ENCODE measurements around the gene PCDHB15. TPM values are rescaled to one million over a fixed set of nuclear protein-coding genes. Genes with fewer than 3 reads are reported as not detected.

PCDHB15 gene
- polyA plus RNA-seq, 1 of the 3 experiments (the other 2 are of a cell fraction): 0.99 TPM

- Histone ChIP-seq H3K4me1 (ENCODE audit: control insufficient read depth in 1 of 2, insufficient read depth in 2 of 2, low read depth in 1 of 2, low read length in 1 of 2) (peaks cover 0 to 2% of the 10 kb centered on the region in 2 experiments; a peak in 2 of 4 replicates), H3K36me3 (replicated peaks in 1 of 2; ENCODE audit: control insufficient read depth in 1 of 2, insufficient read depth in 2 of 2, low read length in 1 of 2) (peaks cover 0 to 6% of the 10 kb centered on the region in 2 experiments), H3K4me2 (peak within 1 kb of the TSS; percentile 78), H3K9me3 (peaks cover 3% of the 10 kb centered on the region; the same call in 1 of the 2 replicates), H3K27ac (ENCODE audit: low read depth in 2 of 2, low read length in 1 of 2) (peak within 1 kb of the TSS; percentile 29 to 74; a peak in 2 of 4 replicates), H3F3A (replicated peaks; ENCODE audit: insufficient read depth) (no peaks in the 10 kb centered on the region), H3K4me3 (ENCODE audit: low read depth in 2 of 2, low read length in 1 of 2) (peak within 1 kb of the TSS; percentile 59 to 80), H4K20me1 (ENCODE audit: insufficient read depth) (no peaks in the 10 kb centered on the region), H3K27me3 (ENCODE audit: insufficient read depth) (no peaks in the 10 kb centered on the region), H3K9ac (peak within 1 kb of the TSS; percentile 64), H3K79me2 (ENCODE audit: insufficient read depth) (no peaks in the 10 kb centered on the region), H3K9me2 (no peaks in the 10 kb centered on the region), H2AFZ (ENCODE audit: low read depth) (peak within 1 kb of the TSS; percentile 90)
- DNase-seq: peak; percentile 78
- CTCF ChIA-PET: interaction anchor here (0.6 to 4.0 kb wide), 48 partner anchors 9 to 416 kb away, joined by 3 to 43 read pairs (median 4); partner anchors contain the start of genes PCDHA4, PCDHB11, PCDHB13 and PCDHB16
- WGBS (ENCODE audit: low lambda C conversion rate): 8% methylated on average over 15 of the region's 15 CpGs
- POLR2A ChIA-PET: interaction anchor here (1.1 to 1.8 kb wide), 3 partner anchors 11 to 341 kb away, joined by 3 to 19 read pairs (median 9); no protein-coding TSS in a partner anchor
- no peak for TF ChIP-seq REST (IDR thresholded peaks at IDR 0.05; ENCODE audit: low read depth, low read length)
- TF ChIP-seq, protein P1, sequence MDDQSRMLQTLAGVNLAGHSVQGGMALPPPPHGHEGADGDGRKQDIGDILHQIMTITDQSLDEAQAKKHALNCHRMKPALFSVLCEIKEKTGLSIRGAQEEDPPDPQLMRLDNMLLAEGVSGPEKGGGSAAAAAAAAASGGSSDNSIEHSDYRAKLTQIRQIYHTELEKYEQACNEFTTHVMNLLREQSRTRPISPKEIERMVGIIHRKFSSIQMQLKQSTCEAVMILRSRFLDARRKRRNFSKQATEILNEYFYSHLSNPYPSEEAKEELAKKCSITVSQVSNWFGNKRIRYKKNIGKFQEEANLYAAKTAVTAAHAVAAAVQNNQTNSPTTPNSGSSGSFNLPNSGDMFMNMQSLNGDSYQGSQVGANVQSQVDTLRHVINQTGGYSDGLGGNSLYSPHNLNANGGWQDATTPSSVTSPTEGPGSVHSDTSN (IDR thresholded peaks at IDR 0.05): no peak
- no peak for TF ChIP-seq TAF1 (IDR thresholded peaks at IDR 0.05; ENCODE audit: borderline replicate concordance, low read depth, low read length)
- peak; percentile 81 for TF ChIP-seq RAD21 (IDR thresholded peaks at IDR 0.05; ENCODE audit: low read length)
- TF ChIP-seq EZH2phosphoT487 (IDR thresholded peaks at IDR 0.05; ENCODE audit: borderline replicate concordance, low read depth): no peak
- TF ChIP-seq USF2 (IDR thresholded peaks at IDR 0.05; ENCODE audit: borderline replicate concordance, low read depth, low read length): no peak
- TF ChIP-seq RXRA (IDR thresholded peaks at IDR 0.05; ENCODE audit: borderline replicate concordance, low read depth): no peak
- TF ChIP-seq SIN3A (IDR thresholded peaks at IDR 0.05; ENCODE audit: borderline replicate concordance, low read depth, low read length): no peak
- TF ChIP-seq ELF1 (IDR thresholded peaks at IDR 0.05): no peak
- no peak for TF ChIP-seq TCF12 (IDR thresholded peaks at IDR 0.05)
- TF ChIP-seq GABPA (IDR thresholded peaks at IDR 0.05; ENCODE audit: low read depth): no peak
- TF ChIP-seq FOSL2 (IDR thresholded peaks at IDR 0.05; ENCODE audit: borderline replicate concordance, low read depth): no peak
- no peak for TF ChIP-seq MEF2A (IDR thresholded peaks at IDR 0.05; ENCODE audit: borderline replicate concordance, low read depth)
- no peak for TF ChIP-seq NFIC (IDR thresholded peaks at IDR 0.05; ENCODE audit: borderline replicate concordance)
- no peak for TF ChIP-seq EP300 (IDR thresholded peaks at IDR 0.05; ENCODE audit: borderline replicate concordance in 1 of 2, low read depth in 1 of 2, low read length in 1 of 2)
- TF ChIP-seq YY1 (IDR thresholded peaks at IDR 0.05; ENCODE audit: low read depth): no peak
- TF ChIP-seq GATA2 (CRISPR knock-in tag; IDR thresholded peaks at IDR 0.05): no peak
- no peak for TF ChIP-seq CHD2 (IDR thresholded peaks at IDR 0.05; ENCODE audit: low read length, partially characterized antibody)
- TF ChIP-seq RCOR1 (IDR thresholded peaks at IDR 0.05; ENCODE audit: low read length): no peak
- TF ChIP-seq POLR2AphosphoS5 (IDR thresholded peaks at IDR 0.05; ENCODE audit: low read depth, low read length): peak; percentile 37; the same call in 1 of the 2 replicates
- no peak for TF ChIP-seq ZBTB33 (IDR thresholded peaks at IDR 0.05; ENCODE audit: borderline replicate concordance, low read depth)
- TF ChIP-seq, protein P2, sequence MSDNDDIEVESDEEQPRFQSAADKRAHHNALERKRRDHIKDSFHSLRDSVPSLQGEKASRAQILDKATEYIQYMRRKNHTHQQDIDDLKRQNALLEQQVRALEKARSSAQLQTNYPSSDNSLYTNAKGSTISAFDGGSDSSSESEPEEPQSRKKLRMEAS (IDR thresholded peaks at IDR 0.05; ENCODE audit: low read depth): 0 out of 2 replicates have a peak, but pooled peaks have one; percentile 32
- TF ChIP-seq JUND (IDR thresholded peaks at IDR 0.05): no peak
- TF ChIP-seq, protein P3, sequence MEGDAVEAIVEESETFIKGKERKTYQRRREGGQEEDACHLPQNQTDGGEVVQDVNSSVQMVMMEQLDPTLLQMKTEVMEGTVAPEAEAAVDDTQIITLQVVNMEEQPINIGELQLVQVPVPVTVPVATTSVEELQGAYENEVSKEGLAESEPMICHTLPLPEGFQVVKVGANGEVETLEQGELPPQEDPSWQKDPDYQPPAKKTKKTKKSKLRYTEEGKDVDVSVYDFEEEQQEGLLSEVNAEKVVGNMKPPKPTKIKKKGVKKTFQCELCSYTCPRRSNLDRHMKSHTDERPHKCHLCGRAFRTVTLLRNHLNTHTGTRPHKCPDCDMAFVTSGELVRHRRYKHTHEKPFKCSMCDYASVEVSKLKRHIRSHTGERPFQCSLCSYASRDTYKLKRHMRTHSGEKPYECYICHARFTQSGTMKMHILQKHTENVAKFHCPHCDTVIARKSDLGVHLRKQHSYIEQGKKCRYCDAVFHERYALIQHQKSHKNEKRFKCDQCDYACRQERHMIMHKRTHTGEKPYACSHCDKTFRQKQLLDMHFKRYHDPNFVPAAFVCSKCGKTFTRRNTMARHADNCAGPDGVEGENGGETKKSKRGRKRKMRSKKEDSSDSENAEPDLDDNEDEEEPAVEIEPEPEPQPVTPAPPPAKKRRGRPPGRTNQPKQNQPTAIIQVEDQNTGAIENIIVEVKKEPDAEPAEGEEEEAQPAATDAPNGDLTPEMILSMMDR (IDR thresholded peaks at IDR 0.05): peak; percentile 65
Observed at GRCh38 chr5:141223112-141223783, 21.9 kb upstream of the PCDHB15 start, which contains the start of gene PCDHB14. PCDHB14 (plus strand) TSS chr5:141223343; CDS start chr5:141223506, 163 bp downstream.
